ENCODE results near the gene ABCA2. TPM values are rescaled to one million over a fixed set of nuclear protein-coding genes. Genes with fewer than 3 reads are reported as not detected.
A peak's percentile ranks its signal among the peaks of the same experiment; 100 is the strongest.

The ABCA2 gene
- polyA plus RNA-seq, 1 experiment: 16.0 TPM

GRCh38 chr9:136991993-136992818 is 35.8 kb downstream of the ABCA2 start, which contains the start of gene PAXX:
TSS of gene PAXX (plus strand) at chr9:136992422. CDS start at chr9:136992444, 22 bp downstream.
- peak; percentile 19 for DNase-seq (ENCODE audit: low read depth)
- ChIA-PET POLR2A (interaction anchor here (0.5 kb wide), 1 partner anchor 14 kb away, joined by 3 read pairs; no protein-coding TSS in a partner anchor), CTCF (interaction anchor here (0.7 to 5.7 kb wide), 6 partner anchors 10 to 58 kb away, joined by 3 to 30 read pairs (median 3); no protein-coding TSS in a partner anchor)
- no peaks in the 10 kb centered on the region for H3K27me3 ChIP-seq (ENCODE audit: control insufficient read depth, insufficient read depth, low read length)
- H3K4me3 ChIP-seq (ENCODE audit: low read depth, low read length): peak within 1 kb of the TSS; percentile 63
- H3K36me3 ChIP-seq (ENCODE audit: control insufficient read depth, insufficient read depth, low read length): no peaks in the 10 kb centered on the region
- TF ChIP-seq, protein P1, sequence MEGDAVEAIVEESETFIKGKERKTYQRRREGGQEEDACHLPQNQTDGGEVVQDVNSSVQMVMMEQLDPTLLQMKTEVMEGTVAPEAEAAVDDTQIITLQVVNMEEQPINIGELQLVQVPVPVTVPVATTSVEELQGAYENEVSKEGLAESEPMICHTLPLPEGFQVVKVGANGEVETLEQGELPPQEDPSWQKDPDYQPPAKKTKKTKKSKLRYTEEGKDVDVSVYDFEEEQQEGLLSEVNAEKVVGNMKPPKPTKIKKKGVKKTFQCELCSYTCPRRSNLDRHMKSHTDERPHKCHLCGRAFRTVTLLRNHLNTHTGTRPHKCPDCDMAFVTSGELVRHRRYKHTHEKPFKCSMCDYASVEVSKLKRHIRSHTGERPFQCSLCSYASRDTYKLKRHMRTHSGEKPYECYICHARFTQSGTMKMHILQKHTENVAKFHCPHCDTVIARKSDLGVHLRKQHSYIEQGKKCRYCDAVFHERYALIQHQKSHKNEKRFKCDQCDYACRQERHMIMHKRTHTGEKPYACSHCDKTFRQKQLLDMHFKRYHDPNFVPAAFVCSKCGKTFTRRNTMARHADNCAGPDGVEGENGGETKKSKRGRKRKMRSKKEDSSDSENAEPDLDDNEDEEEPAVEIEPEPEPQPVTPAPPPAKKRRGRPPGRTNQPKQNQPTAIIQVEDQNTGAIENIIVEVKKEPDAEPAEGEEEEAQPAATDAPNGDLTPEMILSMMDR (IDR thresholded peaks at IDR 0.05; ENCODE audit: insufficient read depth, low read depth, low read length): no peak

DNA sequence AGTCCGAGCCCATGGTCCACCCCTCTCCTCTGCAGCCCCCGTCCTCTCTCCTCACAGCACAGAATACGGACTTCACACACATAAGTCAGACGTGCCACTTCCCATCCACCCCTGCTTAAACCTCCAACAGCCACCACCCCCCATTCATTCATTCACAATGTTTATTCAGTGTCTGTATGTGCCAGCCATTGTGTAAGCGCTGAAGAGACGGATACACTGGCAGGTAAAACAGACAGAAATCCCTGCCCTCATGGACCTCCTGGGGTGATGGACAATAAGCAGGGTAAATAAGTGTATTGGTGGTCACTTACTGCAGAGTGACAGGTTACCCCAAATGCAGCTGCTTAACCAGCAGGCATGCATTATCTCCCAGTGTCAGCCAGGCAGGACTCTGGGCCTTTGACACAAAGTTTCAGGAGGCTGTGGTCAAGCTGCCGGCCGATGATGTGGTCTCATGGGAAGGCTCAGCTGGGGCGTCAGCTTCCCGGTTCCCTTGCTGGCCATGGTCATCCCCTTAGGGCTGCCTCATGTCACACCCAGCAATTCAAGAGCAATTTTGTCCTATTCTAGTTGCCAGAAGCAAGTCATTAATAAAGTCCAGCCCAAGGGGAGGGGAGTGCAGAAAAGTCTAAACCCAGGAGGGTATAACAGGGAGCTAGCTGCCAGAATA is 37.7 kb downstream of the ABCA2 start:
- POLR2A ChIA-PET: no interaction called here

DNA sequence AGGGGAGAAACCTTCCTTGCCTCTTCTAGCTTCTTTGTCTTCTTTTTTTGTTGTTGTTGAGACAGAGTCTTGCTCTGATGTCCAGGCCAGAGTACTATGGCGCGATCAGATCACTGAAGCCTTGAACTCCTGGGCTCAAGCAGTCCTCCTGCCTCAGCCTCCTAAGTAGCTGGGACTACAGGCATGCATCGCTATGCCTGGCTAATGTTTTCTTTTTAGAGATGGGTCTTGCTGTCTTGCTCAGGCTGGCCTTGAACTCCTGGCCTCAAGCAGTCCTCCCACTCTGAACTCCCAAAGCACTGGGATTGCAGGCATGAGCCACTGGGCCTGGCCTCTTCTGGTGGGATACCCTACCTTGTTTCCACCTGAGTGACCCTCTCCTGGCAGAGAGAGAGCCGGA is 39.2 kb downstream of the ABCA2 start:
- Histone ChIP-seq H3K36me3 (ENCODE audit: control insufficient read depth, insufficient read depth, low read length) (no peaks in the 10 kb centered on the region), H3K27me3 (ENCODE audit: control insufficient read depth, insufficient read depth, low read length) (no peaks in the 10 kb centered on the region; the same call in 1 of the 2 replicates), H3K4me3 (ENCODE audit: low read depth, low read length) (no peak overlapping the region)
- ChIA-PET POLR2A (no interaction called here), CTCF (interaction anchor here (1.1 to 1.4 kb wide), 3 partner anchors 40 to 58 kb away, joined by 4 to 5 read pairs (median 4); partner anchors contain the start of gene NPDC1)
- no peak for DNase-seq (ENCODE audit: low read depth)
- TF ChIP-seq, protein P1 (IDR thresholded peaks at IDR 0.05; ENCODE audit: insufficient read depth, low read depth, low read length): no peak

More for the DNA sequence above, 37.7 kb downstream of the ABCA2 start:
- CTCF ChIA-PET: interaction anchor here (1.1 kb wide), 1 partner anchor 39 kb away, joined by 4 read pairs; no protein-coding TSS in a partner anchor
- Histone ChIP-seq H3K36me3 (ENCODE audit: control insufficient read depth, insufficient read depth, low read length) (no peaks in the 10 kb centered on the region), H3K4me3 (ENCODE audit: low read depth, low read length) (no peak overlapping the region), H3K27me3 (ENCODE audit: control insufficient read depth, insufficient read depth, low read length) (no peaks in the 10 kb centered on the region; the same call in 1 of the 2 replicates)
- TF ChIP-seq, protein P1 (IDR thresholded peaks at IDR 0.05; ENCODE audit: insufficient read depth, low read depth, low read length): no peak
- DNase-seq (ENCODE audit: low read depth): no peak

- CTCF ChIA-PET: interaction anchor here (0.5 kb wide), 1 partner anchor 207 kb away, joined by 3 read pairs; no protein-coding TSS in a partner anchor
- POLR2A ChIA-PET: no interaction called here
- no peak for DNase-seq (ENCODE audit: low read depth)
- Histone ChIP-seq H3K4me3 (ENCODE audit: low read depth, low read length) (no peak overlapping the region), H3K27me3 (ENCODE audit: control insufficient read depth, insufficient read depth, low read length) (peaks cover 1% of the 10 kb centered on the region), H3K36me3 (ENCODE audit: control insufficient read depth, insufficient read depth, low read length) (no peaks in the 10 kb centered on the region)
- TF ChIP-seq, protein P1 (IDR thresholded peaks at IDR 0.05; ENCODE audit: insufficient read depth, low read depth, low read length): no peak
Measured at GRCh38 chr9:136985853-136986252, 42.2 kb downstream of the ABCA2 start.
